ENCODE measurements around the gene CYTH2.
"Not testable (repeated sequence)": the region's sequence is repeated elsewhere in the genome, so short reads cannot be mapped to it uniquely, and the experiment has no call there.

Gene CYTH2

DNA sequence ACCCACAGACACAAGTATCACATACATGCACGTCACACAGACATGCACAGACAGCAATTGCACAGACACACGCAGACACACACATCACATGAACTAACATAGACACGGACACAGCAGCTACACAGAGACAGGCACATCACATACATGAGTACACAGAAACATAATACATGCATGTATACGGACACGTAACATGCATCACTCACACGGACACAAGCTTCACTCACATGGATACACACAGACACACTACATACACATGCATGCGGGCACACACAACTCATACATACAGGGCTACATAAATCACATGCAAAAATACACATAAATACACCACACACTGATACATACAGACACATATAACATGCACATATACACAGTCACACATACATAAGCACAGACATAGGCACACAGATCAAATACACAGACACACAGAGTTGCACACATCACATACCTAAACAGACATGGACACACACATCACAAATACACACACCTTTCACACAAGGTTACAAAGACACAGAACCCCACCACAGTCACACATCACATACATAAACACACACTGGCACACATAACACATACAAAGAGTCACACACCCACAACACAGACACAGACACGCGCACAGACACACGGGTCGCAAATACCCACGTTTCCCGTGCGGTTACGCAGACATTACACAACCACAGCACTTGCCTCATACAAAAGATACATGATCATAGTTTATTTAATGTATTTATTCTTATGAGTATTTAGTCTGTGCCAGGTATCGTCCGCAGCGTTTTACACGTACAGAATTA lies 43.5 kb downstream of the CYTH2 start:
- DNase-seq (ENCODE audit: low spot score) = peak; percentile 12

DNA sequence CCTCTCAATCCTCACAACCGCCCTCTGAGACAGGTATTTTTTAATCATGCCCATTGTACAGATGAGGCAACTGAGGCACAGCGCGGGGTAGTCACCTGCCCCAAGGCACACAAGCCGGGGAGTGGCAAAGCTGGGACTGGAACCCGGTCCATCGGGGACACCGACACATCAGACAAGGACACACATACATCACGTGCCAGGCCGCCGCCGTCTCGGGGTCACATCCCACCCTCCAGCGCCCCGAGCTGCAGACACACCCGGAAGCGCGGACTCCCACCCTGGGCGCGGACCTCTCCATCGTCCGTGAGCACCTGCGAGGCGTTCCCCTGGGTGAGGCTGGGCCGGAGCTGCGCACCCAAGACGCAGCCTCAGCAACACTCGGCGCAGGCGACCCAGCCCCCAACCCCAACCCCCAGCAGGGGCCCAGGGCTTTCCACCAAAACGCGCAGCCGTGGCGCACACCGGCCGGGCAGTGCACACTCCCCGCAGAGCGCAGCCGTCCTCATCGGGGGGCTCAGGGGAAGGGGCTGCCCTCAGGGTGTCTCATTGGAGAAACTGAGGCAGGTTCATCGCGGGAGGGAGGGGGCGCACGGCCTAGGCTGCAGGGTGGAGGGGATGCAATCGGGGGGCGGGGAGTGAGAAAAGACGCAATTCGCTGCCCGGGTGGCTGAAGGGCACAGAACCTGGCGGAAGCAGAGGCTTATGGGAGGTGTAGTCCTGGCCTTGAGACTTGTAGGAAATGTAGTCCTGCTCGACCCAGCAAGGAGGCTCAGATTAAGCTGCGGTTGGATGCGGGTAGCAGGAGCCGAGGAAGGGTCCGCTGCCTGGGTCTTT lies 44.3 kb downstream of the CYTH2 start:
- DNase-seq (ENCODE audit: low spot score) = peak; percentile 95

DNA sequence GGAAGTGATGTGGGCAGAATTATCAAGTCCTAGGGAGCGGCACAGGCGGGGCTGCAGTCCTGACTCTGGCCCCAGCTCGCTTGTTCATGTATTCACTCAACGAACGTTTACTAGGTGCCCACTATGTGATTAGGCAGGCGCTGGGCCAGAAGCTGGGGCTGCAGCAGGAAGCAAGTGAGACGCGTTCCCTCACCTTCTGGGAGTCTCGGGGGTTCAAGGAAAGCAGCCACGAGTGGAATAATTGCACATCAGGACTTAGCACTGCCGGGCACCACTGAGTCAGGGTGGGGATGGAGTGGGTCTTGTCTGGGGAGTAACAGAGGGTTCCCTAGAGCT lies 44.9 kb downstream of the CYTH2 start:
- DNase-seq (ENCODE audit: low spot score) = no peak

DNA sequence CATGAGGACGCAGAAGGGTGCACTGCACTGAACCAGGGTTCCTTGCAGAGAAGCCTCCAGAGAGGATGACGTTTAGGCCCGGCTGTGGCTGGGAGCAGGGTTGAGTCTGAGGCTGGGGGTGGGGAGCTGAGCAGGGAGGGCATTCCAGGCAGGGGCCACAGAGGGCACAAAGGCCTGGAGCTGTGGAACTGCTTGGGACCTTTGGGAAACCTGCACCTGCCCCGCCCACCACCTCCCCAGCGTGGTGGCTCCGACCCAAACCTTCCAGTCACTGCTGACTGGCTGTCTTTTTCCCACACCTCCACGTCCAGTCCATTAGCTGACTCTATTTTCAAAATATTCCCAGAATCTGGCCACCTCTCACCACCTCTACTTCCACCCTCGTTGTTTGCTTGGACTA lies 47.4 kb downstream of the CYTH2 start:
- DNase-seq (ENCODE audit: low spot score) = no peak

DNA sequence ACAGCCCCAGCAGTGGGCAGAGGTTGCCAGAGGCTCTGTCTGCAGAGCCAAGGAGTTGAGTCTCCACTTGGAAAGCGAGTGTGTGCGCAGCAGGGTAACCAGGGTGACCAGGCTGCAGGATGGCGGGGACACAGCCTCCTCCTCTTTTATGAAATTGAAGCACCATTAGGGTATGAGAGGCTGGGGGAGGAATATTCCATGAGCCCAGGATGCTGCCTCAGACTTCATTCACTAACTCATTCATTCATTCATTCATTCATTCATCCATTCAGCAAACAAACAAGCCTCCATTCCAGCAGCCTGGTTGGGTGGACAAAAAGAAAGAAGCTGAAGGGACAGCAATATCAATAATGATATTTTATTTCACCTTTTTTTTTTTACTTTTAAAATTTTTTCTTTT lies 49.0 kb downstream of the CYTH2 start:
- DNase-seq (ENCODE audit: low spot score) = no peak

DNA sequence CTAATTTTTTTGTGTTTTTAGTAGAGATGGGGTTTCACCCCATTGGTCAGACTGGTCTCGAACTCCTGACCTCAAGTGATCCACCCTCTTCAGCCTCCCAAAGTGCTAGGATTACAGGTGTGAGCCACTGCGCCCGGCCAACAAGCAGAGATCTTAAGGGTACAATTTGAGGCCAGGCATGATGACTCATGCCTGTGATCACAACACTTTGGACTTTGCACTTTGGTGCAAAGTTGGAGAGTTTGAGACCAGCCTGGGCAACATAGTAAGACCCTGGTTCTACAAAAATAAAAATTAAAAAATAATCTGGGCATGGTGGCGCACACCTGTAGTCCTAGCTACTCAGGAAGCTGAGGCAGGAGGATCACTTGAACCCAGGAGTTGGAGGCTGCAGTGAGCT lies 50.3 kb downstream of the CYTH2 start:
- not testable (repeated sequence) for DNase-seq (ENCODE audit: low spot score)

DNA sequence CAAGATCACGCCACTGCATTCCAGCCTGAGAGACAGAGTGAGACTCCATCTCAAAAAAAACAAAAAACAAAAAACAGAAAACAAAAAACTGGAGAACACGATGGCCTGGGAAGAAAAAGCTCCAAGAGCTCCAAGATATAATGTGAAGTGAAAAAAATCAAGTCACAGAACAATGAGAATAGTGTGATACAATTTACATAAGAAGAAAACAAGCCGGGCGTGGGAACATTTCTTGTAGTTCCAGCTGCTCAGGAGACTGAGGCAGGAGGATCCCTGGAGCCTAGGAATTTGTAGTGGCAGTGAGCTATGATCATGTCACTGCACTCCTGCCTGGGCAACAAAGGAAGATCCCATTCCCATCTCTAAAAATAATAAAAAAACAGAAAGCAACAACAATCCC lies 51.0 kb downstream of the CYTH2 start:
- no peak for DNase-seq (ENCODE audit: low spot score)

DNA sequence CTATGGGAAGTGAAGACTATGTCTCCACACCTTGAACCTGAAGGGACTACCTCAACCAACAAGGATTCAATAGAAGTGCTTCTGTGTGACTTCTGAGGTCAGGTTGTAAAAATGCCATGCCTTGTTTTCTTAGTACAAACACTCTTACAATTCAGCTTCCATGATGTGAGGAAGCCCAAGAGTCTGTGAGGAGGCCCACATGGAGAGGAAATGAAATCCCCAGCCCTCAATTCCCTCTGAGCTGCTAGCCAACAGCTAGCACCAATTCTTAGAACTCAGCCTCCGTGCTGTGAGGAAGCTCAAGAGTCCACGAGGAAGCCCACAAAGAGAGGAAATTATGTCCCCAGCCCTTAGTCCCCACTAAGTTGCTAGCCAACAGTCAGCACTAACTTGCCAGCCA lies 55.1 kb downstream of the CYTH2 start:
- no peak for DNase-seq (ENCODE audit: low spot score)

DNA sequence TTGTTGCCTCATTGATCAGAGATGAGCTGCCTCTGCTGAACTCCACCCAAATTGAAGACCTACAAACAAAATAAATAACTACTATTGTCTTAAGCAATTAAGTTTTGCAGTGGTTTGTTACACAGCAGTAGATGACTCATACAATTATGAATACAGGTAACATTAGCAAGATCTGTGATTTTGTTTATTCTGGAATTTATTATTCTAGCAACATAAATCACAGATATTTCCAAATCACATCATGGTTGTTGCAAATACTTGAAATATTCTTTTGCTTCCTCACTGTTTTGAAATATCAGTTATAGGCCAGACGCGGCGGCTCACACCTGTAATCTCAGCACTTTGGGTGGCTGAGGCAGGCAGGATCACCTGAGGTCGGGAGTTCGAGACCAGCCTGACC lies 55.6 kb downstream of the CYTH2 start:
- no peak for DNase-seq (ENCODE audit: low spot score)

DNA sequence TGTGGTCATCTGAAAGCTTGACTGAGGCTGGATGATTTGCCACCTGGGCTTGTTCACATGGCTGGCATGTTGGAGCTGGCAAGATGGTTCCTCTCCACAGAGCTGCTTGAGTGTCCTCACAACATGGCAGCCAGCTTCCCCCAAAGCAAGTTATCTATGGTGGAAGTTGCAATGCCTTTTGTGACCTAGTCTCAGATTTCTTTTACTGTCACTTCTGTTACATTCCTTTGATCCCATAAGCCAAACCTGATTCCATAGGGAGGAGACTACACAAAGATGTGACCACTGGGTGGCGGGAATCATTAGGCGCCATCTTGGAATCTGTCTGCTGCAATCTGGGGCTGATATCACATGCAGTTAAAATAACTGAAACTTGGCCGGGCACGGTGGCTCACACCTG lies 60.0 kb downstream of the CYTH2 start:
- DNase-seq (ENCODE audit: low spot score) = no peak

DNA sequence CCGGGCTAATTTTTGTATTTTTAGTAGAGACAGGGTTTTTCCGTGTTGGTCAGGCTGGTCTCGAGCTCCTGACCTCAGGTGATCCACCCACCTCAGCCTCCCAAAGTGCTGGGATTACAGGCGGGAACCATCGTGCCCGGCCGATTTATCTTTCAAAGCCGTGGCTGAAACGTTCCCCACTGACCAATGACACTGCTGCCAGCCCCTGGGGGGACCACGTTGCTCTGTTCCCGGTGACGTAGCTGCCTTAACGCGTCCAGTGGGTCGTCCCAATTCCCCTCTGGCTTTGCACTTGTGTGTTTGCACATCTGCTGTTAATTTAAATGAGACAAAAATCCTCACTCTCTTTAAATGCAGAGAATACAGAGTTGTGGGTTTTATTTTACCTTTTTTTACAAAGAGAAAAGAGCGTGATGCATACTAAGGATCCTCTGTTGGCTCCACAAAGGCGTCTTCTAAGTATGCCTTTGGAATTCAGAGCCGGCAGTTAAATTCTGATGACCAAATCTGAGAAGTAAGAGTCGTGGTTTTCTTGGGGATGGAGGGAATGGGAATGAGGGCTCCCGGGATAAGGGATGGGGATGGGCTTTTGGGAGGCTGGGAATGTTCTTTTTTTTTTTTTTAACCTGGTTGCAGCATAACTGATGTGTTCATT lies 61.0 kb downstream of the CYTH2 start:
- DNase-seq (ENCODE audit: low spot score) = no peak

DNA sequence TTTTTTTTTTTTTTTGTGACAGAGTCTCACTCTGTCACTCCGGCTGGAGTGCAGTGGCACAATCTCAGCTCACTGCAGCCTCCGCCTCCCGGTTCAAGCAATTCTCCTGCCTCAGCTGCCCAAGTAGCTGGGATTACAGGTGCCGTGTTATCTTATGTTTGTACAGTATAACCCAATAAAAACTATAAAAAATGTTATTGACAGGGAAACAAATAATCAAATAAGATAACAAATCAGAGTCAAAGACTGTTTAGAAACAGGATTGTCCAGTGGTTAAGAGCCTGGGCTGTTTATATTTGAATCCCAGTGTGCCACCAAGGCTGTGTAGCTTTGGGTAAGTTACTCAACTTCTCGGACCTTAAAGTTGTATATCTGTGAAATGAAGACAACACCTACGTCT lies 61.6 kb downstream of the CYTH2 start:
- no peak for DNase-seq (ENCODE audit: low spot score)
